COLO668 (cell line): ENCODE measurements around the gene MDGA2.
"Not testable (repeated sequence)": the region's sequence is repeated elsewhere in the genome, so short reads cannot be mapped to it uniquely, and the experiment has no call there.

Experiments used
- DNase-seq: peaks from one replicate; lab custom pipeline; 2025; ENCODE audit not compliant: unreplicated experiment; lab: John Stamatoyannopoulos, UW

MDGA2 gene

DNA sequence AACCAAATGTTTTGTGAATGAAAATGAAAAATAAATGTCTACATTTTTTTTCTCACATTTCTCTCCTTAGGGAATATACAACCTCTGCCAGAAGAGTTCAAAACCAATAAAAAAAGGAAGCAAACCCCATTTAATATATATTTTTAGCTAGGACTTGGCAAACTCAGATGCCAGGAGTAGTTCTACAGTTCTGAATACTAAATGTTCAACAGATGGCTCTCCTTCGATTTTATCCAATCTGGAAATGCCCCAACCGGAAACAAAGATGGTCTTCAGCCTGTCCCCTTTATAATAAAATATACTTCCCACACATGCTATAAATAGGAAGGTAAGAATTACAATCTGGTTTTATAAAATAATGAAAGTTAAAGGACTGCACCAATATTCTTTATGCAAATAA lies 330.4 kb downstream of the MDGA2 start:
- DNase-seq: no peak

- no peak for DNase-seq
Measured at GRCh38 chr14:47332939-47333338, 342.5 kb downstream of the MDGA2 start.

- DNase-seq: no peak
Measured at GRCh38 chr14:47332106-47332505, 343.3 kb downstream of the MDGA2 start.

DNA sequence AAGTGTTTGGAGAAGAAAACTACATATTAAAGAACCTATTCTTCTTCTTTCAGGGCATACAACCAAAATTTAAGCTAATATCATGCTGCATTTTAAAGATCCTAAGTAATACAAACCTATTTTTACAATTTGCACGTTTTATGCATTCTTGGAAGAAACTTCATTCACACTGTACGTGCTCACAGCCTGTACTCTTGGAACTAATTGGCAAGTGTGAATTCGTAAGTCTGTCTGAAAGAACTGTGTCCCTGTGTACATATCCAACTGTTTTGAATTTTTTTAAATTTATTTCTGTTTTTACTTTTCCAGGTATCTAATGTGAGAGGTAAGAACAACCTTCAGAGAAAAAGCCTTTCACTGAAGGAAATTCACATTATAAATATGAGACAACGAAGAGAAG lies 347.0 kb downstream of the MDGA2 start:
- no peak for DNase-seq

DNA sequence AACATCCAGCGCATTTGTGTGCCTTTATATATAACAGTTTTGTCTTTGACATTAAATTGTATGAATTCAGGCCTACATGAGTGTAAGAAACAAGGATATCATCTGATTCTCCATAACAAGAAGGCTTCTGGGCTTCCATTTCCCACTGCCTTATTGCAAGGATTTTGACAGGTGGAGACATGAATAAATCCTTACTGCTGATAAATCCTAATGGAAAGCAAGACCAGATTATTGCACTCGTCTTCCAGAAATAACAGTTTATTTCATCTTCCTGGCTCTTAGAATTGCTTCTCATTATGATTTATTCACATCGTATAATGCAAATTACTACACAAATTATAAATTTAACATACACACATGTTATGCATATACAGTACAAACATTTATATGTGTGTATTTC lies 348.1 kb downstream of the MDGA2 start:
- DNase-seq: no peak

DNA sequence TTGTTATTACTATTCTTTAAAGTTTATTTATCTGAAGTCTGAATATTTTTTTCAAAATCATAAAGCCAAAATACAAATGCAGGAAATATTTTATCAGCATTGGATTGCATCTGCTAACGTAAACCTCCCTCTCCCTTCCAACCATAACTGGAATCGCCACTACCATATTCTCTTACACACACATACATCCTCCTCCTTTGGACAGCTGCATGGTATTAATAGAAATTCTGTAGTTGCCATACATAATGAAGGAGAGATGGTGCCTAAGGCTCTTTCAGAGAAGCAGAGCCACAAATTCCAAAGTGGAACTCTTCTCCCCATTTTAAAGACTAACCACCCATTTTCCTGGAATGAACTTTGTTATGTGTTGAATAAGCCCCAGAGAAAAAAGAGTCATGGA lies 352.7 kb downstream of the MDGA2 start:
- DNase-seq: no peak

DNA sequence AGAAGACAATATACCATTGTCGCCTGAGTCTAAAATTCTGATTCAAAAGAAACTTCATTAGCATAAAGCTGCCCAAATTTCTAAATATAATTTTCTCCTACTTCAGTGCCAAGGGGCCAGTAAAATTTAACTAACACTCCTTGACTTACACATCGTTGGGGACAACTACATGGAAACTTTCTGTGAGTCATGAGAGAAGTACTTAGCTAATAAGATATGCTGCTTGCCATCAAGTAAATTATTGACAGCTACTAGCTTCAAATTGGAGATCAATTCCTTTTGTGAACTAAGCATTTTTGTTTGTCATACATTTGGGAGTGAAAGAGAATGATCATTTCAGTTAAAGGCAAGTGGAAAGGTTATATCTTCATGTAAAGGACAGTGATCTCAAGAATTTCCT lies 373.3 kb downstream of the MDGA2 start:
- no peak for DNase-seq

DNA sequence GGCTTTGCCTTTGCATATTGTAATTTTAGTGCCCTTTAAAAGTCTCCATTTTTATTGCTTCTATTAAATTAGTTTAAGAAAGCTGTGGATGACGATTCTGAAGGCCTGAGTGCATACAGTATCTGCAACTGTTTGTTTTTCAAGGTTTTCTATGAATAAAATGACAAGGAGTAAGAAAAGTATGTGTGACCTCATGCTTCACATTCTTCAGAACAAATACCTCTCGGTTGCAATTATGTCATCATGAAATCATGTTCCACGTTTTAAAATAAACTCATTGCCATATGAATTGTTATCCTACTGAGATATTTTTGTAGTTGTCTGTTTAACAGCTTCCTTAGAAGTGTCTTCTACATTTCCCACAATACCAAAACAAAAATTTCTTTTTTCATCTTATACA lies 374.6 kb downstream of the MDGA2 start:
- DNase-seq: no peak

GRCh38 chr14:47297374-47297773 lies 378.0 kb downstream of the MDGA2 start:
- DNase-seq: no peak

DNA sequence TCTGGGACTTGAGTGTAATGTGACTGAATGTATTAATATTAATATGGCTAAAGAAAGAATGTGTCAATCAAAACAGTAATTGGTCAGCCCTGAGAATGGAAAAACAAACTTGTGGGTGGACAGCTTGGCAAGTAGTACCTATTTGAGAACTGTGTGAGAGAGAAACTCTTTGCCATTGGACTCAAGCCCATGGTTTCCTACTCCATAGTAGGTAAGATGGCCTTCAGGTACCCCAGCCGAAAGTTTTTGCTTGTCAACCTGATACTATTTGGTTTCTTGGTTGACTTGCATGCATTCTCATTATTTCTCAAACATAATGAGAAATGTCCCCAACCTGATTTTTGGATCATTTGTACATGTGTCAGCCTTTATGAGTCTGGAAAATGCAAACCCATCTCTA lies 391.1 kb downstream of the MDGA2 start:
- no peak for DNase-seq

DNA sequence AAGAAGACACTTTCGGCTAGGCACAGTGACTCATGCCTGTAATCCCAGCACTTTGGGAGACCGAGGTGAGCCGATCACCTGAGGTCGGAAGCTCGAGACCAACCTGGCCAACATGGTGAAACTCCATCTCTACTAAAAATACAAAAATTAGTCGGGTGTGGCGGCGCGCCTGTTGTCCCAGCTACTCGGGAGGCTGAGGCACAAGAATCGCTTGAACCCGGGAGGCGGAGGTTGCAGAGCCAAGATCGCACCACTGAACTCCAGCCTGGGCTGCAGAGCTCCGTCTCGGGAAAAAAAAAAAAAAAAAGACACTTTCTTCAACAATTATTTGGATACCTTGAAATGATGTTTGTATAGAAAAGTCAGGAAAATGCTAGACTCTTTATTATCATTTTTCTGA lies 393.6 kb downstream of the MDGA2 start:
- DNase-seq: not testable (repeated sequence)

- DNase-seq: peak; percentile 30
Measured at GRCh38 chr14:47278233-47278842, 397.1 kb downstream of the MDGA2 start.

DNA sequence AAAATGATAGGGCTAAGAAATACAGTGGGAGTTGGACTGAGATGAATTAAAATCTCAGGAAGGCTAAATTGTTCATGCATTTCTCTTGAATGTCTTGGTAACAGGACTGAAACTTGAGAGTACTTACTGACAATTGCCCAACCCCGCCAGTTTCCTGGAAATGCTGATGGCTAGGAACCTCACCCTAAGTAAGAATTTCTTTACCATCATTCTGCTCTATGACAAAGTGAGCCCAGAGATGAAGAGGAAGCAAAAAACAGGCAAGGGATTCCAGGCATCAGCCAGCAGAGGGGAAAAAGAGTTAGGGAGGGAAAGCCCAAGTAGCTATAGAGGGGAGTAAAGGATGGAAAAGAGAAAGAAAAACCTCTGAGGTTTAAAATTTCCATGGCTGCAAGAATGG lies 397.7 kb downstream of the MDGA2 start:
- no peak for DNase-seq

DNA sequence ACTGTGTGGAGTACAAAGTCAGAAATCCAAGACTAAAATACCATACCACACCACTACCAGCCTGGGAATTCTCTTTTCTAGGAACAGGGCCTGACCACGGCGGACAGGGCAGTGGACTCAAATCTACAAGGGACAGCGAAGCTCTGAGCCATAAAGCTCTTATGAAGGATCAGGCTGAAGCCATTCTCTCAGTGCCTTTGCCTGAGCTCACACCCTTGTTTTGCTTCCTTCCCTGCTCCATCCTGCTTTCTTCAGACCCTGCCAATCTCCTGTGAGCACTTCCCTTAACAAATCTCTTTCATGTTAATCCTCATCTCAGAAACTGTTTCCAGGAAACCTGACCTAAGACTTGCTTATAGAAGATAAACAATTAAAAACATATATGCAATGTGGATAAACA lies 398.5 kb downstream of the MDGA2 start:
- DNase-seq: no peak

DNA sequence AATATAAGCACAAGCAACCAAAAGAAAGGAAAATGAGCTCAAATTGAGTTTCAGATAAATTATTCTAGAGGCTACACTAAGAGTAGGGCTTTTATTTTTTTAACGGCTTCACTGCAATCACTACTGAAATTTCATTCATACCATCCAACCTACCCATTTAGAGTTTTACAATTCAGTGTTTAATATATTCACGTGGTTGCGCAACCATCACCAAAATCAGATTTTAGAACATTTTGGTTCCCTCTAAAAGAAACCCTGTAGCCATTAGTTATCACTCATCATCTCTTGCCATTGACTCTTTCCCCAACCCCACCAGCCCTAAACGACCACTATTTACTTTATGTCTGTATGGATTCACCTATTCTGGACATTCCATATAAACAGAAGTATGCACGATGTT lies 401.5 kb downstream of the MDGA2 start:
- DNase-seq: no peak

DNA sequence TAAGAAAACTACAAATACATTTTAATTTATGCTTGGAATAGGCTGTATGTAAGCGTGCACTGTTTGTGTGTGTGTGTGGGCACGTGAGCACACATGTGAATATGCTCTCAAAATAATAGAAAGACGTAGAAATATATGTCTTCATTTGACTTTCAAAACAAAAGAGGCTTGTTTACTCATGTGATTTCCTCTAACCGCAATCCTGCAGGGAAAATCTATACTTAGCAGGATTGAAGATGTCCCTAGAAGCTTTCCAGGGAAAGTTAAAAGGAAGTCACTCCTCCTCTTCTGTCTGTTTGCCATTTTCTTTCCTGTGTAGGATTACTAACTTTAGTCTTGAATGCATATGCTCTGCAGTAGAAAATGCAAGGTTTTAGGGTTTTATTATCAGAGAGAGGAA lies 404.7 kb downstream of the MDGA2 start:
- DNase-seq: no peak

DNA sequence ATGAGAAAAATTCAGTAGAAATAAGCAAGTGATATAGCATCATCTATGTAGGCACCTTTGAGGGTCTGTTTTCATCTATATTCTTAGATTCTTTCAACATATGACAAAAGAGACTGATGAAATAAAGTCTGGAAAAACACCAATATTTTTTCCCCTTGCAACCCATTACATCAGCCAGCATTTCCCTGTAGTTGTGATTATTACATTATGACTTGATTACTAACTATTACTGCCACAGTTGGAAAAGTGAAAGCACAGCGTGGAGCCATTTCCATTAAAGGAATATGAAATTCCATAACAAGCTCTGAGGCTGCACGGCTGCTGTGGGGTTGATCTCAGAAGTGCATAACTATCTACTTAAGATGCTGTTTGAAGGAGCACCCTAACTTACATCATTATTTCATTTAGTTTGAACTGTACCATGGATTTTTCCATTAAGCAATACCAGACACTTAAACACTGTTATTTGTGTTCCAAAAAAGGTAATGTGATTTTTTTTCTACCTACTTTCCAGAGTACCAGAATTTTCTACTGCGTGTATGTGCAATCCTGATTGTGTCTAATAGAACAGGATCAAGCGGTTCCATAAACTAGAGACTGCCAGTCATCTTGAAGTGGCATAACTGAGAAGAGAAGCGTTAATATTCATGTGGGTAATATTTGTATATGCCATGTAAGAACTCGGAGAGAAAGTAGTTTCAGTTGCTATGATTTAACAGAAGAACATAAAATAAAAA lies 405.5 kb downstream of the MDGA2 start:
- no peak for DNase-seq

DNA sequence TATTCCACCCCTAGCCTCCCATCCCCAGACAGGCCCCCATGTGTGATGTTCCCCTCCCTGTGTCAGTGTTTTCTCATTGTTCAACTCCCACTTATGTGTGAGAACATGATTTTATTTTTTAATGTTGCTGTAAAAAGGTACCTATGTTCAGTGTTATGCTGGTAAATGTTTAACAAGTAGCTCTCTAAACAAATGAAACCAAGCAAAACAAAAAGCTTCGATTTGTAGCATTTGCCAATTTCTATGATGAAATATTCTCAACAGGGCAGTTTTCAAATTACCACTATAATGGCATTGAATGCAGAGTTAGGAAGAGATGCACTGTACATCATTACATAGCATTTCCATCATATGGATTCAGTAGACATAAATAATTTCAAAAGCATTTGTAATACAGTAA lies 410.6 kb downstream of the MDGA2 start:
- DNase-seq: no peak

- DNase-seq: no peak
Measured at GRCh38 chr14:47262801-47263200, 412.6 kb downstream of the MDGA2 start.

DNA sequence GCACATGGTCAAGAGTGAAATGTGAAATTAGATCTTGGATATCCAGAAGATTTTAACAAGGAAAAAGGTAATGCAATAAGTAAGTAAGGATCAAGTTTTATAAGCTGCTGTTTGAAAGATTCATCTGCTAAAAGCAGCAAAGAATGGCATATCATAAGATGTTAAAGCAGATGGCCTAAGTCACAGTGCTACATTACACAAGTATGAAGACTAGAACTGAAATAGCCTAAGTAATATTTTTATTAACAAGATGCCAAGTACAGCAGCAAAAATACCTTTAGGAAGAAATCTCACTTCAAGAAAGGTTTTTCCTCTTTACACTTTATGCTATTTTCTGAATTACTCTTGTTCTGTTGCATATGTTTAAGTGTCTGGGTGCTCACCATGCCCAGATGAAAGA lies 414.1 kb downstream of the MDGA2 start:
- no peak for DNase-seq

DNA sequence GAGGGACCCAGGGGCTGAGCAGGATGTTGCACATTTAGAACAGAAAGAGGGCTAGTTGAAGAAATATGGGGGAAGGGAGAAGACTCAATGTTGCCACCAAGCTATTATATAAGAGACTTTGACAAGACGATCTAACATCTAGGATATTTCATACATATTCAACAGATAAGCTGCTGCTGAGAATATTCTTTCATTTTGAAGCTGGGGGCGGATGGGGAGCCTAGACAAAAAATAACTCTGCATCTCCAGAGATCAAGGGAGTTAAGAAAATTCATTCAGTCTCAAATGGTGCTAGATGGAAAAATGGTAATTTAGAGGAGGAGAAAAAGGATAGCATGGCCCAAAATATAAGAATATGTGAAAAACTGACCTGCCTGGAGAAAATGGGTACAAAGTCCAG lies 415.6 kb downstream of the MDGA2 start:
- DNase-seq: no peak

DNA sequence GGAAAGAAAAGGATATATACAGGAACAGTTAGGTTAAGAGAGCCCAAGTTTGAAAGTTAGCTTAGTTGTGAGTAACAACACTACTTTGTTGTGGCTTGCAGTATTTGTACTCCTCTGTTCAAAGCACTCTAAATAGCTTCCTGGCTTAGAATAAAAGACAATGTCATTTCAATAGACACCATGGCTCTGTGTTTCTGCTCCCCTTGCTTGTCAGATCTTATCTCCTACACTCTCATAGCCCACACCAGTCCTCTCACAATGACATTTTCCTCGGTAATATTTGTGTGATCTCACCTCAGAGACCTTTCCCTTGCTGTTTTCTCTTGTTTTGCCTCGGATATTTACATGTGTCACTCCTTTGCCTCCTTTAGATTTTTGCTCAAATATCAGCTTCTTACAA lies 418.4 kb downstream of the MDGA2 start:
- DNase-seq: no peak

- DNase-seq: no peak
Measured at GRCh38 chr14:47252802-47253201, 422.6 kb downstream of the MDGA2 start.
